ENCODE data around the gene MOGAT1.
"Not testable (repeated sequence)": the region's sequence is repeated elsewhere in the genome, so short reads cannot be mapped to it uniquely, and the experiment has no call there.

The MOGAT1 gene

DNA sequence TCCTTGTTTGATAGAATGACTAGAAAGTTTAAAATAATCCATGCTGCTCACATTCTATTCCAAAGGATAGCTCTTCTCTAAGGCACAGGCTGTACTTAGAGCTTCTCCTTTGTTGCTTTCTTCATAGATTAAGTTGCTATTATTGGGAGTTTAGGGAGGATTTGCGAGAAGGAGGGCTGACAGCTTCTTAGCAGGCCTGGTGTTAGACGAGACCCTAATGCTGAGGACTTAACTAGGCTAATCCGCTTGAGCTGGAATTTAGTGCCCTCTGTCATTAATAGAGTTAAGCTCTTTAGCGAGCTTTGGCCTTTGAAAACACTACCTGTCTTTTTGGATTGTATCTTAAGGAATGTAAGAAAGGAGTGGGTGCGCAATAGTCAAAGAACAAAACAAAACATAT, 81.3 kb downstream of the MOGAT1 start:
- no peak for DNase-seq (ENCODE audit: low spot score)
- TF ChIP-seq, protein P1, sequence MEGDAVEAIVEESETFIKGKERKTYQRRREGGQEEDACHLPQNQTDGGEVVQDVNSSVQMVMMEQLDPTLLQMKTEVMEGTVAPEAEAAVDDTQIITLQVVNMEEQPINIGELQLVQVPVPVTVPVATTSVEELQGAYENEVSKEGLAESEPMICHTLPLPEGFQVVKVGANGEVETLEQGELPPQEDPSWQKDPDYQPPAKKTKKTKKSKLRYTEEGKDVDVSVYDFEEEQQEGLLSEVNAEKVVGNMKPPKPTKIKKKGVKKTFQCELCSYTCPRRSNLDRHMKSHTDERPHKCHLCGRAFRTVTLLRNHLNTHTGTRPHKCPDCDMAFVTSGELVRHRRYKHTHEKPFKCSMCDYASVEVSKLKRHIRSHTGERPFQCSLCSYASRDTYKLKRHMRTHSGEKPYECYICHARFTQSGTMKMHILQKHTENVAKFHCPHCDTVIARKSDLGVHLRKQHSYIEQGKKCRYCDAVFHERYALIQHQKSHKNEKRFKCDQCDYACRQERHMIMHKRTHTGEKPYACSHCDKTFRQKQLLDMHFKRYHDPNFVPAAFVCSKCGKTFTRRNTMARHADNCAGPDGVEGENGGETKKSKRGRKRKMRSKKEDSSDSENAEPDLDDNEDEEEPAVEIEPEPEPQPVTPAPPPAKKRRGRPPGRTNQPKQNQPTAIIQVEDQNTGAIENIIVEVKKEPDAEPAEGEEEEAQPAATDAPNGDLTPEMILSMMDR (IDR thresholded peaks at IDR 0.05; ENCODE audit: extremely low read depth, missing control alignments), result no peak

DNA sequence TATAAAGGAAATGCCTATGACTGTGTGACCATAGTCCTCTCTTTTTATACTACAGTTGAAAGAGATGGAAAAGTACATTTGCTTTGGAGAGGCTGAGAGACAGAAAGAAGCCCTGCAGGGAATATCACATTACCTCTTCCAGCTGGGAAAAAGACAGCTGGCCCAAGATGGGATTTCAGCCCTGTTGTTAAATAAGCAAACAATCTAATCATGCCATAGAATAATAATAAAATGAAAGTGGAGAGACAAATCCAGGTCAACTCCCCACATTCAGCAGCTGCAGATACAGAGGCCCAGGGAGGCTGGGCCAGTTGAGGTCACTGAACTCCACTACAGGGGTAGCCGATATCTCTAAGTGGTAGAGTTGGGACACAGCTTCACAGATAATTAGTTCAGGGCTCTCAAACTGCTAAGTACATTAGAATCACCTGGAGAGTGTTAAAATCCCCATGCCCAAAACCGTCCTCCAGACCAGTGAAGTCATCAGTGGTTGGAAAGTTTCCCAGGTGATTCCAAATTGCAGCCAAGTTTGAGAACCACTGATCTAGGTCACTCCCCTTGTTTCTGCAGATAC, 81.9 kb downstream of the MOGAT1 start:
- no peak for DNase-seq (ENCODE audit: low spot score)

DNA sequence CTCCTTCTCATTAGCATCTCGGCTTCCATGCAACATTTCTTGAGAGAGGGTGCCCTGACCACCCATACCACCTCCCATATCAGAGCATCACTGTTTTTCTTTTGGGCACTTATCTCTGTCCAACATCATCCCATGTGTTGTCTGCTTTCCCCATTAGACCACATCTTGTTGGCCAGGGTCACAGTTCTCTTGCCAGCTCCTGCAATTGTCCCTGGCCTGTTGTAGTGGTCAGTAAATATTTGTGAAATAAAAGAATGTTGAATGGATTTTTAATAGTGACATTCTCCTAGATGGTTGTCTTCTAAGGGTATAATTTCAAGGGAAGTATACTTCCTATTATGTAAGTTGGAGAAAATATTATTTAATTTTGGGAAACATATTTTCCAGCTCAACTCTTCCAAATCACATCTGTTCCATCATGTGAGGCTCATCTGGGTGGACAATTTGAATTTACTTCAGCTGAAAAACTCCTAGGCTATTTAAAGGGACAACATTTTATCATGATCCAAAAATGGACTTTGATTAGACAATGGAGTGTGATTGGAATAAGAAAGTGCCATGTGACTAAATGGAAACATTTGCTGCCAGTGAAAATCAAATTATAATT, 83.0 kb downstream of the MOGAT1 start:
- no peak for DNase-seq (ENCODE audit: low spot score)
- TF ChIP-seq, protein P1 (IDR thresholded peaks at IDR 0.05; ENCODE audit: extremely low read depth, missing control alignments), result no peak

More for the DNA sequence above, 81.9 kb downstream of the MOGAT1 start:
- TF ChIP-seq, protein P1 (IDR thresholded peaks at IDR 0.05; ENCODE audit: extremely low read depth, missing control alignments), result no peak

DNA sequence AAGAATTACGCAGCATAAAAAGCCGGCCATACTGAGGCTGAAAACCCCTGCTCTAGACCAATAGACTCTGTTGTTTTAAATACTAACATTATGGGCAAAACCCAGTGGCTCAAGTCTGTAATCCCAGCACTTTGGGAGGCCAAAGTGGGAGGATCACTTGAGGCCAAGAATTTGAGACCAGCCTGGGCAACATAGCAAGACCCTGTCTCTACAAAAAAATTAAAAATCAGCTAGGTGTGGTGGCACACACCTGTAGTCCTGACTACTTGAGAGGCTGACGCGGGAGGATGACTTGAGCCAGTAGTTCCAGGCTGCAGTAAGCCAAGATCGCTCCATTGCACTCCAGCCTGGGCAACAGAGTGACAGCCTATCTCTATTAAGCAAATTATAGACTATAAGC, 84.1 kb downstream of the MOGAT1 start:
- not testable (repeated sequence) for DNase-seq (ENCODE audit: low spot score)

DNA sequence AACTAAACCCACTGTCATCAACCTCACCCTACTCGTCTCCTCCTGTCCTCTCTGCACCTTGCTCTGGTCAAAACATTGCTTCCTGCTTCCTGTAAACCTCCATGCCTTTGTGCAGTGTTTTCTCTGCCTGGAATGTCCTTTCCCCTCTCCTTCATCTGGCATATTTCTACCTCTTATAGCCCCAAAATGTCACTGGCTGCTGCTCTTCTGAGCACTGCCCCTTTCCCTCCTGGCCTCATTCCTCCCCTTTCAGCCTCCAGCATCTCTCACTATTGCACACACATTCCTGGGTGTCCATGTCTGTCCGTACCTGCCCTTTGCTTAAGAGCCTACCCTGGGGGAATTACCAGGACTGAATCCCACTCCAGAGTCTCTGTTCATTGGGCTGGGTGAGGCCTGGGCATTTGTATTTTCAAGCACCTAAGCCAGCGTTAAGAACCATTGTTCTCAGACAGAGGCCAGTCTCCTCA, 84.9 kb downstream of the MOGAT1 start:
- DNase-seq (ENCODE audit: low spot score), result no peak
- TF ChIP-seq, protein P1 (IDR thresholded peaks at IDR 0.05; ENCODE audit: extremely low read depth, missing control alignments), result no peak

DNA sequence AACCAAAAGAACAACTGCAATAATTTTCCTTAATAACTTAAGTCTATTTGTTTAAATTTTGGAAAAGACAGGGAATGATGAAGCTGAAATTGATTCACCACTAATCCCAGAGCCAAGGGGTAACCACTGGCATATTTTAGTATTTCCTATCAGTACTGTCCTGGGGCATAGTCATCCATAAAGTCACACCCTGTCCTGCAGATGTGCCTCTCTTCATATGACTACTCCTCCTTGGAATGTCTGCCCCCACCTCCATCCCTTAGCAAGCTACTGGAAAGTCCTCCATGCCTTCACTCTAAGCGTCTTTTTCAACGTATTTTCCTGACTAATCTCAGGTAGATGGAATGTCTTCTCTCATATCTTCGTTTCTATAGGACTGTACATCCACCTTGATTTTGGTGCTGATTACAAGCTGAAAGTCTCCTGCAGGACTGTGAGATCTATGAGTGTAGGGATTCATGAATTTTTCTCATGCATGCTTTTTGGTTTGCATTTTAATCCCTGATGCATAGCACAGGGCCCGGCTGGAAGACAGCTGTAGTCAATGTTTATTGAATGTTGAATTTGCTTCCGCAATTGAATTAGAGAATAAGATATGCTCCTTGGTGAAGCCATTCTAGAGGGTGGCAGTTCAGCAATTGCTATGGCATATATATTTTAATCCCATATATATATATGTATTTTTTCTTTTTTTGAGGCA, 85.6 kb downstream of the MOGAT1 start:
- no peak for DNase-seq (ENCODE audit: low spot score)
- TF ChIP-seq, protein P1 (IDR thresholded peaks at IDR 0.05; ENCODE audit: extremely low read depth, missing control alignments), result no peak
